AG10803 (cell line): Measurements from ENCODE around the gene FLG.

Source experiments
- DNase-seq: peaks from one replicate; pipeline ENCODE4 v3.0.0; 2010; ENCODE audit warnings: low read depth
- H3K4me3 ChIP-seq: 2 replicates; pipeline ENCODE4 v1.5.1; 2011; ENCODE audit warnings: mild to moderate bottlenecking, low read length, control low read depth
- CTCF ChIP-seq: conservative IDR thresholded peaks from 2 replicates; pipeline ENCODE4 v1.5.1; 2011; ENCODE audit warnings: mild to moderate bottlenecking, low read length, control low read depth, inconsistent platforms

Gene FLG

DNA sequence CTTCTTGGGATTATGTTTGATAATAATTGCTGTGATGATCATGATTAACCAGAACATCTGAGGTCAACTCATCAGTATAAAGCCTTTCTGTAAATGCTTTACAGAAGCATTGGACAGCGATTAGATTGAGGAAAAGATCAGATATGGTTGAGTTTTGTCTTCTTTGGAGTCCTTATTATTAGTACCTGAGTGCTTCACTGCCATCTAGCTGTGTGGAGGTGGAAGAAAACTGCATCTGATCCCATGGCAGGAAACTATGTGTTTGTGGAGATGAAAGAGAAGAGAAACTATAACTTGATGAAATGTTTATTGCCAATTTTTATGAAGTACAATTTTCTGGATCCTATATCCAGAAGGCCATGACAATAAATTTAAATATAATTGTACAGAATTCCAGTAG, 23.4 kb upstream of the FLG start:
- DNase-seq, result no peak
- peak; percentile 32; the same call in 1 of the 2 replicates for TF ChIP-seq CTCF
- no peak overlapping the region for H3K4me3 ChIP-seq

DNA sequence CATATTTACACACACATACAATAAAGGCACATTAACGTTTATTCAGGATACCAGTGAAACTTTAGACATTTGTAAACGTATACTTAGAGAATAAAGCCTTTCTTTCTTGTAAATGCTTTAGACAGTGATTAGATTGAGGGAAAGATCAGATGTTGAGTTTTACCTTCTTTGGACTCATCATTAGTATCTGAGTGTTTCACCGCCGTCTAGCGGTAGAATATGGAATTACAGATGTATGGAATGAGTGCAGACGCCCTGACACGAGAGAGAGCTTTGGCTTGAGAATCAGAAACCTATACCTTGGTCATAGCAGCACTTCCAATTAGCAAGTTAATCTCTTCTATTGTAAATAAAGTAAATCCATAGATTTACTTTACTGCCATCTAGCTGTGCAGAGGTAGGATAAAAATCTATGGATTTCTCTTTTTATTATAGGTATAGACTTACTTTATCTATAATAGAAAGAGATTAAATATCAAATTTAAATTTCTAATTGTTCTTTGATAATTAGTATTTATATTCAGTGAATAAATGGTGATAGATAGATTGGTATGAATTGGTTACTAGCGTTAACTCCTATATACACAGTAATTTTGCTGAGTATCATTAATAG, 22.2 kb upstream of the FLG start:
- peak; percentile 62 for DNase-seq
- H3K4me3 ChIP-seq, result no peak overlapping the region
- peak; percentile 97 for TF ChIP-seq CTCF

DNA sequence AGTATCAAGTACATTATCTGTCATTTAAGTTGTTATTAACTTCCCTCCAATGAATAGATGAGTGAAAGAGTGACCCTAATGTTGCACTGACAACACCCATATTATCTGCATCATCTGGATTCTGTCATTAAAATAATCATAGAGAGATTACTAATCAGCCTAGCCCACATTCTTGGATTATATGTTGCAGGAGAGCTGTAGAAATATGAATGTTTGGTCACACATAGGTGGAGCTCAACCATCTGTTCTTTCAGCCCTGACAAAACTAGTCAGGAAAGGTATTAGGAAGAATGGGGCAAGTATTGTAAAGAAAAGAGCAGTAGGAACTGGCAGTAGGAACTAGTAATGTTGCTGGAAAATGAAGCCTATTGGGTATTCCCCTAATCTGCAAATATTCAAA, 19.4 kb upstream of the FLG start:
- no peak overlapping the region for H3K4me3 ChIP-seq
- no peak for DNase-seq
- no peak for TF ChIP-seq CTCF

GRCh38 chr1:152343006-152343405, 18.0 kb upstream of the FLG start:
- H3K4me3 ChIP-seq, result no peak overlapping the region
- TF ChIP-seq CTCF, result no peak
- peak; percentile 16 for DNase-seq

GRCh38 chr1:152335399-152335798, 10.4 kb upstream of the FLG start:
- no peak overlapping the region for H3K4me3 ChIP-seq
- no peak for TF ChIP-seq CTCF
- no peak for DNase-seq

DNA sequence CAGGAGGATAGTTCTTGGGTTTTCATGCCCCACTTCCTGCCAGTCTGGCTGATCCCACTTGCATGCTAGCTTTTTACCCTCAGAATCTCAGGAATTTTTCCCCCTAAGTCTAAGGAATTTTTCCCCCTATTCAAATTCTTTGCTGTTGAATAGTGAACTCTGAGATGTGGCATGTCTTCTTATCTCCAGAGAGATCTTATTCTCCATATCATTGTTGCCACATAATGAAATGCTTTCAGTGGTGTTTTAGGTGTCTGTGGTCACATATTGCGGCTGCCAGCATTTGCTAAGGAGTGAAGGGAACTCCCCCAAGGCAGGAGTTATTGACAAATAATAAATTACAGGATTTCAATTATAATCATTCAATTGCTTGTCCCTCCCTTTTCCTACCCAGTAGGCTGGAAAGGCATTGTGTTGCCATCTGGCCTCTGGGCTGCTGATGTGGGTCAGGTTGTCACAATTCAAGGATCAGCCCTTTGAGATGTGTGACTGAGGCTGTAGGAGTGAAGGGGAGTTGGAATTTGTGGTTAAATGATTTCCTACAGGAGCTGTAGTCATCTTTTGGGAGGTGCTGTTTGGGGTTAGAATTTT, 3.9 kb upstream of the FLG start:
- no peak for TF ChIP-seq CTCF
- DNase-seq, result peak; percentile 86
- no peak overlapping the region for H3K4me3 ChIP-seq

DNA sequence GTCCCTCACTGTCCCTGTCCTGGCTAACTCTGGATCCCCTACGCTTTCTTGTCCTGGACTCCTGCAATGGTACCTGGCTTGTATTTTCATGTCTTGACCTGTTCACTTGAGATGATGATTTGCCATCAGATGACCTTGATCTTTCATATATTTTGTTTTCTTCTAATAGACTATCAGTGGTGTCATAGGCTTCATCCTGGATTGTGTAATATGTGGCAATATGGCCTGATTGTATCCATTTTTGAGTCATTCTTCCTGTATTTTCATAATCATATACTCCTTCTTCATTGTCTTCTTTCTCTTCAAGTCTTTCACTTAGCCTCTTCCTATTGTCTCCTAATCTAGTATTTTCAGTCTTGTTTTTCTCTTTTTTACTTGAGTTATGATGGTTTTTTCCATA, 11.1 kb downstream of the FLG start:
- no peak for DNase-seq
- no peak overlapping the region for H3K4me3 ChIP-seq
- no peak for TF ChIP-seq CTCF
